ENCODE measurements around the gene AKAP6. TPM values are rescaled to one million over a fixed set of nuclear protein-coding genes. Genes with fewer than 3 reads are reported as not detected.

Gene AKAP6
- total and polyA plus RNA-seq, 2 experiments from 2014 or later = 0.38 to 0.42 TPM

DNA sequence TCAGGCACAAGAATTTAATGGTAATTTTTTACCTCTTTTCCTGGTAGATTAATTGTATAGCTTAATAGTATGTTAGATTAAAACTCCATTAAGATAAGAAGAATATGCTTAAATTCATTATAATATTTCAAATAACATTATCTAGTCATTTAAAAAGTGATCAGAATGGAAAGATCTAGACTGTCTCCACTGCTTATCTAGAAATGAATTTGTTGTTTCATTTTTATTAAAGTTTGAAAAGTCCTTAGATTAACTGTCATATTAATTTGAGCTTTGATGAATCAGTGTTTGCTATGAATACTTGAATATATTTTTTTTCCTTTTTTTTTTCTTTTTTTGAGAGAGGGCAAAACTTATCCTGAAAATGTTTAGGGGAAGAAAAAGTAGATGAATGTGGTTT, 373.0 kb downstream of the AKAP6 start:
- no peaks in the 10 kb centered on the region for H3K36me3 Mint-ChIP-seq (ENCODE audit: low read depth)
- Histone ChIP-seq H4K20me1 (replicated peaks; ENCODE audit: insufficient read depth) (no peaks in the 10 kb centered on the region), H3K27me3 (ENCODE audit: insufficient read depth) (no peaks in the 10 kb centered on the region), H2AFZ (no peak overlapping the region), H3K4me3 (no peak overlapping the region), H3F3A (replicated peaks; ENCODE audit: low read depth) (no peaks in the 10 kb centered on the region), H3K27ac (ENCODE audit: low read depth) (no peak overlapping the region), H3K4me1 (ENCODE audit: insufficient read depth) (no peaks in the 10 kb centered on the region), H3K36me3 (ENCODE audit: insufficient read depth) (no peaks in the 10 kb centered on the region), H3K79me2 (replicated peaks; ENCODE audit: insufficient read depth) (no peaks in the 10 kb centered on the region), H3K4me2 (no peak overlapping the region), H3K9me2 (ENCODE audit: insufficient read depth) (no peaks in the 10 kb centered on the region; the same call in 1 of the 2 replicates)
- H3K4me3 Mint-ChIP-seq = no peak overlapping the region
- no peaks in the 10 kb centered on the region for H3K9me3 Mint-ChIP-seq
- no peaks in the 10 kb centered on the region for H3K27me3 Mint-ChIP-seq (ENCODE audit: insufficient read depth, low read depth, poor library complexity)
- H3K27ac Mint-ChIP-seq = no peak overlapping the region
- TF ChIP-seq, protein P1, sequence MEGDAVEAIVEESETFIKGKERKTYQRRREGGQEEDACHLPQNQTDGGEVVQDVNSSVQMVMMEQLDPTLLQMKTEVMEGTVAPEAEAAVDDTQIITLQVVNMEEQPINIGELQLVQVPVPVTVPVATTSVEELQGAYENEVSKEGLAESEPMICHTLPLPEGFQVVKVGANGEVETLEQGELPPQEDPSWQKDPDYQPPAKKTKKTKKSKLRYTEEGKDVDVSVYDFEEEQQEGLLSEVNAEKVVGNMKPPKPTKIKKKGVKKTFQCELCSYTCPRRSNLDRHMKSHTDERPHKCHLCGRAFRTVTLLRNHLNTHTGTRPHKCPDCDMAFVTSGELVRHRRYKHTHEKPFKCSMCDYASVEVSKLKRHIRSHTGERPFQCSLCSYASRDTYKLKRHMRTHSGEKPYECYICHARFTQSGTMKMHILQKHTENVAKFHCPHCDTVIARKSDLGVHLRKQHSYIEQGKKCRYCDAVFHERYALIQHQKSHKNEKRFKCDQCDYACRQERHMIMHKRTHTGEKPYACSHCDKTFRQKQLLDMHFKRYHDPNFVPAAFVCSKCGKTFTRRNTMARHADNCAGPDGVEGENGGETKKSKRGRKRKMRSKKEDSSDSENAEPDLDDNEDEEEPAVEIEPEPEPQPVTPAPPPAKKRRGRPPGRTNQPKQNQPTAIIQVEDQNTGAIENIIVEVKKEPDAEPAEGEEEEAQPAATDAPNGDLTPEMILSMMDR (conservative IDR thresholded peaks at IDR 0.05; ENCODE audit: low read depth in 2 of 2) = no peak
- TF ChIP-seq CREB1 (CRISPR knock-in tag; IDR thresholded peaks at IDR 0.05; ENCODE audit: low read depth) (no peak), EZH2 (IDR thresholded peaks at IDR 0.05; ENCODE audit: low read depth, unreplicated experiment) (no peak), ZNF114 (CRISPR knock-in tag; IDR thresholded peaks at IDR 0.05) (no peak), ZNF462 (CRISPR knock-in tag; IDR thresholded peaks at IDR 0.05) (no peak), POLR2AphosphoS5 (IDR thresholded peaks at IDR 0.05; ENCODE audit: low read depth) (no peak), NANOG (IDR thresholded peaks at IDR 0.05; ENCODE audit: borderline replicate concordance) (no peak), REST (IDR thresholded peaks at IDR 0.05; ENCODE audit: unreplicated experiment) (no peak), EZH2phosphoT487 (IDR thresholded peaks at IDR 0.05; ENCODE audit: unreplicated experiment) (no peak), ZNF331 (CRISPR knock-in tag; IDR thresholded peaks at IDR 0.05; ENCODE audit: low read depth) (no peak), STAT1 (IDR thresholded peaks at IDR 0.05; ENCODE audit: unreplicated experiment) (no peak), JUNB (IDR thresholded peaks at IDR 0.05; ENCODE audit: unreplicated experiment) (no peak)
- TF ChIP-seq, protein P2, sequence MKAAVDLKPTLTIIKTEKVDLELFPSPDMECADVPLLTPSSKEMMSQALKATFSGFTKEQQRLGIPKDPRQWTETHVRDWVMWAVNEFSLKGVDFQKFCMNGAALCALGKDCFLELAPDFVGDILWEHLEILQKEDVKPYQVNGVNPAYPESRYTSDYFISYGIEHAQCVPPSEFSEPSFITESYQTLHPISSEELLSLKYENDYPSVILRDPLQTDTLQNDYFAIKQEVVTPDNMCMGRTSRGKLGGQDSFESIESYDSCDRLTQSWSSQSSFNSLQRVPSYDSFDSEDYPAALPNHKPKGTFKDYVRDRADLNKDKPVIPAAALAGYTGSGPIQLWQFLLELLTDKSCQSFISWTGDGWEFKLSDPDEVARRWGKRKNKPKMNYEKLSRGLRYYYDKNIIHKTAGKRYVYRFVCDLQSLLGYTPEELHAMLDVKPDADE (IDR thresholded peaks at IDR 0.05) = no peak
- ATAC-seq = no peak
- H3K4me1 Mint-ChIP-seq = peaks cover 7% of the 10 kb centered on the region; the same call in 2 of the 3 replicates
- no peak for DNase-seq (ENCODE audit: low spot score)

All from GM23338 (cell line).